Activated naive CD4-positive, alpha-beta T cell (primary cell): ENCODE measurements around the gene VILL.
A peak's percentile ranks its signal among the peaks of the same experiment; 100 is the strongest.
"Not testable (repeated sequence)": the region's sequence is repeated elsewhere in the genome, so short reads cannot be mapped to it uniquely, and the experiment has no call there.

Experiments
- DNase-seq, 4 experiments: peaks; one replicate each; lab custom pipeline; 2025; lab: John Stamatoyannopoulos, UW

The VILL gene

GRCh38 chr3:38036286-38036685 lies 45.7 kb downstream of the VILL start:
- no peak for DNase-seq

GRCh38 chr3:38036906-38037305 lies 46.3 kb downstream of the VILL start:
- DNase-seq: no peak

- no peak for DNase-seq
Observed at GRCh38 chr3:38038447-38038911, 47.9 kb downstream of the VILL start.

GRCh38 chr3:38039101-38039898 lies 48.7 kb downstream of the VILL start, which contains the start of gene DLEC1:
DLEC1 (plus strand) TSS chr3:38039208; CDS start chr3:38039226, 18 bp downstream.
- peak in 2 of 4 experiments; percentile 61 to 65 for DNase-seq

GRCh38 chr3:38039899-38040261 lies 49.3 kb downstream of the VILL start:
- peak in 1 of 4 experiments; percentile 29 for DNase-seq

- no peak for DNase-seq
Observed at GRCh38 chr3:38040401-38040800, 49.8 kb downstream of the VILL start.

- DNase-seq: no peak
Observed at GRCh38 chr3:38043486-38043885, 52.9 kb downstream of the VILL start.

GRCh38 chr3:38046027-38046426 lies 55.4 kb downstream of the VILL start:
- no peak for DNase-seq

GRCh38 chr3:38046821-38047220 lies 56.2 kb downstream of the VILL start:
- no peak for DNase-seq

- no peak for DNase-seq
Observed at GRCh38 chr3:38047896-38048295, 57.3 kb downstream of the VILL start.

GRCh38 chr3:38049358-38050126 lies 59.0 kb downstream of the VILL start:
- no peak for DNase-seq

GRCh38 chr3:38051131-38051530 lies 60.5 kb downstream of the VILL start:
- DNase-seq: no peak

GRCh38 chr3:38053286-38053685 lies 62.7 kb downstream of the VILL start:
- not testable (repeated sequence) for DNase-seq

- not testable (repeated sequence) for DNase-seq
Observed at GRCh38 chr3:38053813-38054498, 63.4 kb downstream of the VILL start.

- DNase-seq: no peak
Observed at GRCh38 chr3:38054499-38055001, 64.0 kb downstream of the VILL start.
